Chondrocyte (in vitro differentiated cells): Measurements from ENCODE around the gene PRSS21. TPM values are rescaled to one million over a fixed set of nuclear protein-coding genes. Genes with fewer than 3 reads are reported as not detected.

Experiments
- DNase-seq: peaks from one replicate; pipeline ENCODE4 v3.0.0; 2021; ENCODE audit warnings: mixed read lengths, low spot score
- H3K27ac Mint-ChIP-seq: one replicate; pipeline ENCODE4 v1.8.0; 2021; ENCODE audit warnings: mild to moderate bottlenecking, moderate library complexity, mixed read lengths; ENCODE audit not compliant: unreplicated experiment
- H3K27me3 Mint-ChIP-seq: 2 replicates; pipeline ENCODE4 v1.8.0; 2021; ENCODE audit warnings: low read depth, mixed read lengths
- H3K36me3 Mint-ChIP-seq: 2 replicates; pipeline ENCODE4 v1.8.0; 2021; ENCODE audit warnings: low read depth, mixed read lengths
- H3K4me1 Mint-ChIP-seq: 2 replicates; pipeline ENCODE4 v1.8.0; 2021; ENCODE audit warnings: low read depth, mild to moderate bottlenecking, mixed read lengths
- H3K4me3 Mint-ChIP-seq: one replicate; pipeline ENCODE4 v1.8.0; 2021; ENCODE audit warnings: mild to moderate bottlenecking, moderate library complexity, mixed read lengths; ENCODE audit not compliant: unreplicated experiment
- H3K9me3 Mint-ChIP-seq: 2 replicates; pipeline ENCODE4 v1.8.0; 2021; ENCODE audit warnings: low read depth, mixed read lengths
- CTCF ChIP-seq: fragments of 200-600 bp; sonication (generic); IDR thresholded peaks from 2 replicates; pipeline ENCODE4 v1.5.0; 2021; ENCODE audit warnings: antibody characterized with exemption, mild to moderate bottlenecking, moderate library complexity
- total RNA-seq: library from RNA; stranded (reverse); gene quantifications from 3 replicates; pipeline ENCODE4 v1.2.1, GENCODE V29; 2021

Gene PRSS21
- total RNA-seq, 1 donor from 2014 or later = not detected

GRCh38 chr16:2824626-2825025 is 7.6 kb downstream of the PRSS21 start:
- H3K36me3 Mint-ChIP-seq = no peaks in the 10 kb centered on the region
- H3K4me3 Mint-ChIP-seq = no peak overlapping the region
- TF ChIP-seq CTCF = no peak
- peaks cover 13% of the 10 kb centered on the region for H3K27me3 Mint-ChIP-seq
- H3K27ac Mint-ChIP-seq = no peak overlapping the region
- DNase-seq = no peak
- H3K4me1 Mint-ChIP-seq = no peaks in the 10 kb centered on the region
- H3K9me3 Mint-ChIP-seq = no peaks in the 10 kb centered on the region

GRCh38 chr16:2825049-2825742 is 8.2 kb downstream of the PRSS21 start:
- no peaks in the 10 kb centered on the region for H3K9me3 Mint-ChIP-seq
- H3K36me3 Mint-ChIP-seq = no peaks in the 10 kb centered on the region
- no peak overlapping the region for H3K27ac Mint-ChIP-seq
- no peak for TF ChIP-seq CTCF
- peaks cover 13% of the 10 kb centered on the region for H3K27me3 Mint-ChIP-seq
- no peak overlapping the region for H3K4me3 Mint-ChIP-seq
- peak; percentile 52 for DNase-seq
- no peaks in the 10 kb centered on the region for H3K4me1 Mint-ChIP-seq

GRCh38 chr16:2825906-2826305 is 8.9 kb downstream of the PRSS21 start:
- Mint-ChIP-seq H3K36me3 (no peaks in the 10 kb centered on the region), H3K27ac (no peak overlapping the region), H3K4me1 (no peaks in the 10 kb centered on the region), H3K27me3 (peaks cover 16% of the 10 kb centered on the region), H3K9me3 (no peaks in the 10 kb centered on the region), H3K4me3 (no peak overlapping the region)
- DNase-seq = peak; percentile 82
- TF ChIP-seq CTCF = no peak

GRCh38 chr16:2826591-2827373 is 9.7 kb downstream of the PRSS21 start:
- Mint-ChIP-seq H3K4me1 (no peaks in the 10 kb centered on the region), H3K27me3 (peaks cover 15% of the 10 kb centered on the region), H3K4me3 (no peak overlapping the region), H3K9me3 (no peaks in the 10 kb centered on the region), H3K36me3 (no peaks in the 10 kb centered on the region), H3K27ac (no peak overlapping the region)
- TF ChIP-seq CTCF = no peak
- DNase-seq = peak; percentile 61

GRCh38 chr16:2827374-2827791 is 10.3 kb downstream of the PRSS21 start:
- Mint-ChIP-seq H3K4me3 (no peak overlapping the region), H3K9me3 (no peaks in the 10 kb centered on the region), H3K27me3 (peaks cover 13% of the 10 kb centered on the region), H3K4me1 (no peaks in the 10 kb centered on the region), H3K36me3 (no peaks in the 10 kb centered on the region), H3K27ac (no peak overlapping the region)
- no peak for DNase-seq
- no peak for TF ChIP-seq CTCF
